Measurements from ENCODE around the gene MUS81.

DNA sequence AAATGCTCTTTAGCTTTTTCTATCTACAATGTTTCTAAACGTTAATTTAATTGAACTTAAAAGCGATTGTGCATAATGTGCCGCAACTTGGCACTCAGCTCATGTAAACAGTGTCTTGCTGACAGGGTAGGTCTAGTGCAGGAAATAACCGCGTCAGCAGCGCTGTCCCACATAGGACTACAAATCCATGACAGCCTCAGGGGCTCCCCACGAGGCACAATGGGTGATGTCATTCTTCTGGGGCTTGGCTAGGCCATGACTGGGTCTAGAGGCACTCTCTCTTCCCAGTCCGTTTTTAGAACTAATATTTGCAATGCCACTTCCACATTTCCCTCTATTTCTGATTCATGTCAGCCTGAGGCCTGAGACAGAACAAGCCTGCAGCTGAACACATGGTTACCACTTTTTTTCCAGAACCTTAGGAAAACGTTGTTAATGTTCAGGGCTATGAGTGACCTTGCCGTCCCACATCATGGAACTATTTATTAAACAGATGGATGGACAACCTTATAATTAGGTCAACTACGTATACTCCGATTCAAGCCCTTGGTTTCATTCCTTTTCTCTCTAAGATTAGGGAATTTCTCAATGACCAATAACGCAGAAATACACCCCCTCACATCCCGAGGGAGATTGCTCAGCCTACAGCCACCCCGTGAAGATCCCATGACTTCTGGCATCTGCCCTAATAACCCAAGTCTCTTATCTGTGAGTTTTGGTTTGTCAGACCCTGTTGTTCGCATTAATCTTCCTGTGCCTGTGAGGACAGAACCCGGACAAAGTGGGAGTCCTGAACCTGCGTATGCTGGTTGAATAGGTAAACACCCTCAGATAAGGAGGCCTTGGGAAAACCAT lies 45.9 kb upstream of the MUS81 start:
- TF ChIP-seq, protein P1, sequence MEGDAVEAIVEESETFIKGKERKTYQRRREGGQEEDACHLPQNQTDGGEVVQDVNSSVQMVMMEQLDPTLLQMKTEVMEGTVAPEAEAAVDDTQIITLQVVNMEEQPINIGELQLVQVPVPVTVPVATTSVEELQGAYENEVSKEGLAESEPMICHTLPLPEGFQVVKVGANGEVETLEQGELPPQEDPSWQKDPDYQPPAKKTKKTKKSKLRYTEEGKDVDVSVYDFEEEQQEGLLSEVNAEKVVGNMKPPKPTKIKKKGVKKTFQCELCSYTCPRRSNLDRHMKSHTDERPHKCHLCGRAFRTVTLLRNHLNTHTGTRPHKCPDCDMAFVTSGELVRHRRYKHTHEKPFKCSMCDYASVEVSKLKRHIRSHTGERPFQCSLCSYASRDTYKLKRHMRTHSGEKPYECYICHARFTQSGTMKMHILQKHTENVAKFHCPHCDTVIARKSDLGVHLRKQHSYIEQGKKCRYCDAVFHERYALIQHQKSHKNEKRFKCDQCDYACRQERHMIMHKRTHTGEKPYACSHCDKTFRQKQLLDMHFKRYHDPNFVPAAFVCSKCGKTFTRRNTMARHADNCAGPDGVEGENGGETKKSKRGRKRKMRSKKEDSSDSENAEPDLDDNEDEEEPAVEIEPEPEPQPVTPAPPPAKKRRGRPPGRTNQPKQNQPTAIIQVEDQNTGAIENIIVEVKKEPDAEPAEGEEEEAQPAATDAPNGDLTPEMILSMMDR (IDR thresholded peaks at IDR 0.05; ENCODE audit: low read depth, low read length, poor library complexity, severe bottlenecking) = no peak
- no peak for TF ChIP-seq EZH2phosphoT487 (IDR thresholded peaks at IDR 0.05; ENCODE audit: borderline replicate concordance, low read length)

All from DOHH2 (cell line).